IMR-90 (cell line): ENCODE measurements around the gene CDH1. TPM values are rescaled to one million over a fixed set of nuclear protein-coding genes. Genes with fewer than 3 reads are reported as not detected.

ENCODE experiments used
- ATAC-seq: fragments of 200-7000 bp; cut with Tn5 transposase; 2 replicates; pipeline ENCODE4 v1.9.1; 2020; ENCODE audit warnings: low read depth, mild to moderate bottlenecking, moderate library complexity
- BruUV-seq: library from RNA; stranded (reverse); fragments of 400-500 nt; replicated peaks from 2 replicates; lab custom pipeline; 2021; lab: Mats Ljungman, UMichigan
- CTCF ChIA-PET: fragments of 300-600 bp; formaldehyde crosslinking; extraction: SDS; loops from one replicate; lab custom pipeline; 2021; ENCODE audit warnings: antibody characterized with exemption; lab: Yijun Ruan, JAX
- POLR2A ChIA-PET: fragments of 300-600 bp; sonication (Branson Sonifier 250); formaldehyde crosslinking; loops from one replicate; lab custom pipeline; 2022; ENCODE audit warnings: antibody characterized with exemption; ENCODE audit not compliant: unreplicated experiment; lab: Charles Lee
- DNase-seq: peaks from one replicate; pipeline ENCODE4 v3.0.0; 2013
- H2AFZ ChIP-seq: replicated peaks from 2 replicates; pipeline ENCODE3; 2013; ENCODE audit warnings: low read length, mild to moderate bottlenecking; ENCODE audit not compliant: poor library complexity
- H2AK5ac ChIP-seq: 2 replicates; pipeline ENCODE4 v1.6.1; 2013; ENCODE audit warnings: low read depth, low read length, inconsistent platforms
- H2AK9ac ChIP-seq: replicated peaks from 2 replicates; pipeline ENCODE3; 2013; ENCODE audit warnings: mild to moderate bottlenecking, low read depth, low read length, moderate library complexity; ENCODE audit not compliant: poor library complexity
- H2BK120ac ChIP-seq: 2 replicates; pipeline ENCODE4 v1.6.1; 2013; ENCODE audit warnings: low read depth, low read length, inconsistent platforms
- H2BK15ac ChIP-seq: 3 replicates; pipeline ENCODE4 v1.6.1; 2013; ENCODE audit warnings: low read depth, low read length, inconsistent platforms
- H2BK20ac ChIP-seq: 2 replicates; pipeline ENCODE4 v1.6.1; 2013; ENCODE audit warnings: low read depth, mild to moderate bottlenecking, inconsistent platforms, low read length, moderate library complexity
- H2BK5ac ChIP-seq: 2 replicates; pipeline ENCODE4 v1.6.1; 2013; ENCODE audit warnings: mild to moderate bottlenecking, low read depth, low read length, inconsistent platforms; ENCODE audit not compliant: poor library complexity, severe bottlenecking
- H3K14ac ChIP-seq: replicated peaks from 2 replicates; pipeline ENCODE4 v1.6.1; 2013; ENCODE audit warnings: low read depth, low read length, inconsistent platforms
- H3K18ac ChIP-seq: 2 replicates; pipeline ENCODE4 v1.6.1; 2013; ENCODE audit warnings: low read depth, low read length, control low read depth
- H3K23ac ChIP-seq: 2 replicates; pipeline ENCODE4 v1.6.1; 2013; ENCODE audit warnings: low read depth, low read length, inconsistent platforms
- H3K27ac ChIP-seq: 2 replicates; pipeline ENCODE4 v1.5.1; 2013; ENCODE audit warnings: mild to moderate bottlenecking, control low read depth, low read length; ENCODE audit not compliant: insufficient read depth
- H3K27me3 ChIP-seq: 2 replicates; pipeline ENCODE4 v1.6.1; 2013; ENCODE audit warnings: low read length; ENCODE audit not compliant: control insufficient read depth, insufficient read depth
- H3K36me3 ChIP-seq: 2 replicates; pipeline ENCODE4 v1.6.1; 2013; ENCODE audit warnings: low read length, mixed read lengths; ENCODE audit not compliant: control insufficient read depth, insufficient read depth
- H3K4ac ChIP-seq: 2 replicates; pipeline ENCODE4 v1.6.1; 2013; ENCODE audit warnings: low read depth, low read length, inconsistent platforms
- H3K4me1 ChIP-seq: 2 replicates; pipeline ENCODE4 v1.6.1; 2013; ENCODE audit warnings: low read length, mixed read lengths; ENCODE audit not compliant: control insufficient read depth, insufficient read depth
- H3K4me2 ChIP-seq: 2 replicates; pipeline ENCODE4 v1.6.1; 2013; ENCODE audit warnings: low read depth, mild to moderate bottlenecking, control low read depth, low read length, moderate library complexity
- H3K4me3 ChIP-seq: 2 replicates; pipeline ENCODE4 v1.5.1; 2013; ENCODE audit warnings: low read depth, mild to moderate bottlenecking, control low read depth, low read length, moderate library complexity; ENCODE audit not compliant: insufficient read depth
- H3K56ac ChIP-seq: 2 replicates; pipeline ENCODE4 v1.6.1; 2013; ENCODE audit warnings: low read length, inconsistent platforms; ENCODE audit not compliant: insufficient read depth; ENCODE audit errors: extremely low read depth
- H3K79me1 ChIP-seq, 2 experiments: 2 replicates each; pipeline ENCODE4 v1.6.1; 2013; ENCODE audit warnings: low read length in 2 of 2, inconsistent platforms in 1 of 2, low read depth in 1 of 2
- H3K9ac ChIP-seq: 2 replicates; pipeline ENCODE4 v1.6.1; 2013; ENCODE audit warnings: low read depth, low read length, control low read depth
- H3K9me1 ChIP-seq: 2 replicates; pipeline ENCODE4 v1.6.1; 2013; ENCODE audit warnings: low read length, inconsistent platforms; ENCODE audit not compliant: insufficient read depth
- H3K9me3 ChIP-seq: 2 replicates; pipeline ENCODE4 v1.6.1; 2013; ENCODE audit warnings: low read length; ENCODE audit not compliant: control insufficient read depth, insufficient read depth
- H4K20me1 ChIP-seq: 2 replicates; pipeline ENCODE4 v1.6.1; 2013; ENCODE audit warnings: low read length, inconsistent platforms; ENCODE audit not compliant: insufficient read depth
- H4K5ac ChIP-seq: 2 replicates; pipeline ENCODE4 v1.6.1; 2013; ENCODE audit warnings: mild to moderate bottlenecking, low read depth, low read length, control low read depth
- H4K8ac ChIP-seq, 2 experiments: 2 replicates each; pipeline ENCODE4 v1.6.1; 2013; ENCODE audit warnings: low read depth in 2 of 2, low read length in 2 of 2, control low read depth in 1 of 2, inconsistent platforms in 1 of 2
- H4K91ac ChIP-seq: 2 replicates; pipeline ENCODE4 v1.6.1; 2013; ENCODE audit warnings: low read depth, low read length, inconsistent platforms; ENCODE audit not compliant: insufficient read depth
- CEBPB ChIP-seq: IDR thresholded peaks from 2 replicates; pipeline ENCODE4 v1.6.1; 2012; ENCODE audit warnings: low read depth, low read length, improper control_type of control experiment
- CHD1 ChIP-seq: IDR thresholded peaks from 2 replicates; pipeline ENCODE4 v1.6.1; 2012; ENCODE audit warnings: low read depth, low read length, improper control_type of control experiment
- FOS ChIP-seq: fragments of 150-350 bp; IDR thresholded peaks from 2 replicates; pipeline ENCODE4 v1.6.1; 2016; ENCODE audit warnings: low read depth, low read length
- MXI1 ChIP-seq: IDR thresholded peaks from 2 replicates; pipeline ENCODE4 v1.6.1; 2012; ENCODE audit warnings: low read depth, mild to moderate bottlenecking, low read length, moderate library complexity, borderline replicate concordance
- RCOR1 ChIP-seq: IDR thresholded peaks from 2 replicates; pipeline ENCODE4 v1.6.1; 2012; ENCODE audit warnings: mild to moderate bottlenecking, low read length, improper control_type of control experiment; ENCODE audit not compliant: insufficient replicate concordance
- WGBS, 2 experiments: methylation state at CpG; one replicate each; pipeline versions ENCODE4 v1.1.5 to v1.1.7; 2013; ENCODE audit warnings: missing lambda C conversion rate in 2 of 2; ENCODE audit not compliant: insufficient read length in 1 of 2; ENCODE audit errors: extremely low coverage in 2 of 2; 5-methylcytosine and 5-hydroxymethylcytosine counted together
- dilution Hi-C: fragments of 300-500 bp; cut with HindIII; formaldehyde crosslinking; loops from one replicate; pipeline ENCODE4 v1.14.3; 2018; ENCODE audit warnings: low sequenced_read_pairs; ENCODE audit not compliant: unreplicated experiment
- in situ Hi-C: fragments of 300-500 bp; cut with MboI; formaldehyde crosslinking; loops from 3 replicates; pipeline ENCODE4 v1.14.3; 2019; ENCODE audit warnings: low sequenced_read_pairs, inconsistent platforms, mixed read lengths
- intact Hi-C: fragments of 100-400 bp; cut with micrococcal nuclease; formaldehyde crosslinking; loops from 2 replicates; pipeline ENCODE4 v1.10.0; 2022
- polyA plus RNA-seq, 3 experiments: library from polyadenylated mRNA; depleted of rRNA; stranded (reverse); fragments of >200 nt; gene quantifications; 2 replicates each; pipeline ENCODE4 v1.2.3, GENCODE V29; 2012; ENCODE audit warnings: low replicate concordance in 1 of 3
- total RNA-seq: library from RNA; depleted of rRNA; stranded (reverse); fragments of >200 nt; gene quantifications from 2 replicates; pipeline ENCODE4 v1.2.3, GENCODE V29; 2012
- TF ChIP-seq, protein P1 (sequence below): fragments of 150-350 bp; IDR thresholded peaks from 2 replicates; pipeline ENCODE4 v1.6.1; 2017; ENCODE audit warnings: mild to moderate bottlenecking, antibody characterized with exemption, low read length, low read depth
- TF ChIP-seq, protein P2 (sequence below): fragments of 150-350 bp; IDR thresholded peaks from 2 replicates; pipeline ENCODE4 v1.6.1; 2016; ENCODE audit warnings: low read depth, mild to moderate bottlenecking, low read length, moderate library complexity, borderline replicate concordance
- TF ChIP-seq, protein P3 (sequence below): conservative IDR thresholded peaks from 2 replicates; pipeline ENCODE4 v1.5.1; 2012; ENCODE audit warnings: mild to moderate bottlenecking, low read depth, low read length, improper control_type of control experiment

CDH1 gene
- total and polyA plus RNA-seq, 2 of the 4 experiments (the other 2 are of a cell fraction) = under 0.01 TPM; not detected in 1

DNA sequence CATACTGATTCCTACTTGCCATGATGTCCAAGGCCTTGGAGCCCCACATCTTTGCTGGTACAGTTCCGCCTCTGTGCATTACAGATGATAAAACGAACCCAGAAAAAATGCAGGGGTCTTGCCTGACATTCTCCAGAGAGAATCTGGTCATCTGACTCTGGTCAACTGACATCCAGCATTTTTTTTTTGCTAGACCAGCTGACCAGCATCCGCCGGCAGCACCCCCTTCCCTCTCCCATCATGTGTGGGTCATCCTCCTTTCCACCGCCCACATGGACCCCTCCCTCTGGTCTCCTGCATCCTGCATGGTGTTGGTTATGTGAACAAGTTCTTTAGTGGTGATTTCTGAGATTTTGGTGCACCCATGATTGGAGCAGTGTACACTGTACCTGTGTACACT lies 47.1 kb downstream of the CDH1 start:
- BruUV-seq = no TSS peak
- Histone ChIP-seq H4K5ac (no peak overlapping the region), H3K4ac (no peak overlapping the region), H3K27ac (no peak overlapping the region), H3K36me3 (no peaks in the 10 kb centered on the region), H2BK5ac (no peak overlapping the region), H2AFZ (no peak overlapping the region), H3K18ac (no peak overlapping the region), H3K56ac (no peak overlapping the region), H4K8ac (no peak overlapping the region), H2BK120ac (no peak overlapping the region), H3K9me3 (no peaks in the 10 kb centered on the region), H3K14ac (no peak overlapping the region), H4K20me1 (no peaks in the 10 kb centered on the region), H2BK20ac (no peak overlapping the region), H3K9ac (no peak overlapping the region), H2BK15ac (no peak overlapping the region), H2AK5ac (no peak overlapping the region), H3K4me1 (no peaks in the 10 kb centered on the region), H3K4me3 (no peak overlapping the region), H3K79me1 (no peaks in the 10 kb centered on the region), H3K4me2 (no peak overlapping the region), H3K23ac (no peak overlapping the region), H2AK9ac (no peak overlapping the region), H3K27me3 (peaks cover 35% of the 10 kb centered on the region), H3K9me1 (no peaks in the 10 kb centered on the region), H4K91ac (no peak overlapping the region)
- DNase-seq (no peak), ATAC-seq (no peak)
- dilution Hi-C loops (no loop called here), in situ Hi-C loops (no loop called here), intact Hi-C loops (no loop called here)
- ChIA-PET POLR2A (no interaction called here), CTCF (interaction anchor here (1.0 kb wide), 1 partner anchor 16 kb away, joined by 5 read pairs; no protein-coding TSS in a partner anchor)
- TF ChIP-seq MXI1 = no peak
- TF ChIP-seq, protein P1, sequence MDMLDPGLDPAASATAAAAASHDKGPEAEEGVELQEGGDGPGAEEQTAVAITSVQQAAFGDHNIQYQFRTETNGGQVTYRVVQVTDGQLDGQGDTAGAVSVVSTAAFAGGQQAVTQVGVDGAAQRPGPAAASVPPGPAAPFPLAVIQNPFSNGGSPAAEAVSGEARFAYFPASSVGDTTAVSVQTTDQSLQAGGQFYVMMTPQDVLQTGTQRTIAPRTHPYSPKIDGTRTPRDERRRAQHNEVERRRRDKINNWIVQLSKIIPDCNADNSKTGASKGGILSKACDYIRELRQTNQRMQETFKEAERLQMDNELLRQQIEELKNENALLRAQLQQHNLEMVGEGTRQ = no peak
- TF ChIP-seq CHD1 = no peak
- no peak for TF ChIP-seq CEBPB
- TF ChIP-seq, protein P2, sequence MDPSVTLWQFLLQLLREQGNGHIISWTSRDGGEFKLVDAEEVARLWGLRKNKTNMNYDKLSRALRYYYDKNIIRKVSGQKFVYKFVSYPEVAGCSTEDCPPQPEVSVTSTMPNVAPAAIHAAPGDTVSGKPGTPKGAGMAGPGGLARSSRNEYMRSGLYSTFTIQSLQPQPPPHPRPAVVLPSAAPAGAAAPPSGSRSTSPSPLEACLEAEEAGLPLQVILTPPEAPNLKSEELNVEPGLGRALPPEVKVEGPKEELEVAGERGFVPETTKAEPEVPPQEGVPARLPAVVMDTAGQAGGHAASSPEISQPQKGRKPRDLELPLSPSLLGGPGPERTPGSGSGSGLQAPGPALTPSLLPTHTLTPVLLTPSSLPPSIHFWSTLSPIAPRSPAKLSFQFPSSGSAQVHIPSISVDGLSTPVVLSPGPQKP = no peak
- TF ChIP-seq RCOR1 = no peak
- no peak for TF ChIP-seq FOS
- TF ChIP-seq, protein P3, sequence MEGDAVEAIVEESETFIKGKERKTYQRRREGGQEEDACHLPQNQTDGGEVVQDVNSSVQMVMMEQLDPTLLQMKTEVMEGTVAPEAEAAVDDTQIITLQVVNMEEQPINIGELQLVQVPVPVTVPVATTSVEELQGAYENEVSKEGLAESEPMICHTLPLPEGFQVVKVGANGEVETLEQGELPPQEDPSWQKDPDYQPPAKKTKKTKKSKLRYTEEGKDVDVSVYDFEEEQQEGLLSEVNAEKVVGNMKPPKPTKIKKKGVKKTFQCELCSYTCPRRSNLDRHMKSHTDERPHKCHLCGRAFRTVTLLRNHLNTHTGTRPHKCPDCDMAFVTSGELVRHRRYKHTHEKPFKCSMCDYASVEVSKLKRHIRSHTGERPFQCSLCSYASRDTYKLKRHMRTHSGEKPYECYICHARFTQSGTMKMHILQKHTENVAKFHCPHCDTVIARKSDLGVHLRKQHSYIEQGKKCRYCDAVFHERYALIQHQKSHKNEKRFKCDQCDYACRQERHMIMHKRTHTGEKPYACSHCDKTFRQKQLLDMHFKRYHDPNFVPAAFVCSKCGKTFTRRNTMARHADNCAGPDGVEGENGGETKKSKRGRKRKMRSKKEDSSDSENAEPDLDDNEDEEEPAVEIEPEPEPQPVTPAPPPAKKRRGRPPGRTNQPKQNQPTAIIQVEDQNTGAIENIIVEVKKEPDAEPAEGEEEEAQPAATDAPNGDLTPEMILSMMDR = no peak
- 46% methylated on average over 2 of the region's 5 CpGs; no CpG with 5 or more reads in 1 of the 2 experiments for WGBS, 2 experiments
